GM18867 (cell line): ENCODE results near the gene SCFD2.

ENCODE experiments used
- ATAC-seq: cut with Tn5 transposase; IDR thresholded peaks from one replicate; pipeline ENCODE4 v1.9.1; 2021; ENCODE audit warnings: mild to moderate bottlenecking, moderate library complexity; ENCODE audit not compliant: unreplicated experiment

The SCFD2 gene

GRCh38 chr4:52966781-52967180, 399.1 kb downstream of the SCFD2 start:
- no peak for ATAC-seq

- no peak for ATAC-seq
These were observed 399.7 kb downstream of the SCFD2 start for GRCh38 chr4:52966172-52966571.

- ATAC-seq = no peak
These were observed 401.2 kb downstream of the SCFD2 start for GRCh38 chr4:52964561-52965101.

- no peak for ATAC-seq
These were observed 401.9 kb downstream of the SCFD2 start for GRCh38 chr4:52964011-52964410.

- no peak for ATAC-seq
These were observed 403.1 kb downstream of the SCFD2 start for GRCh38 chr4:52962721-52963120.

- ATAC-seq = no peak
These were observed 404.0 kb downstream of the SCFD2 start for GRCh38 chr4:52961666-52962412.

GRCh38 chr4:52959541-52959940, 406.3 kb downstream of the SCFD2 start:
- ATAC-seq = no peak

- no peak for ATAC-seq
These were observed 407.8 kb downstream of the SCFD2 start for GRCh38 chr4:52957835-52958631.

- ATAC-seq = no peak
These were observed 408.6 kb downstream of the SCFD2 start for GRCh38 chr4:52957220-52957686.

- ATAC-seq = no peak
These were observed 409.2 kb downstream of the SCFD2 start for GRCh38 chr4:52956691-52957090.

- ATAC-seq = no peak
These were observed 411.2 kb downstream of the SCFD2 start for GRCh38 chr4:52954560-52955170.

GRCh38 chr4:52952540-52952939, 413.3 kb downstream of the SCFD2 start:
- ATAC-seq = no peak

- no peak for ATAC-seq
These were observed 414.8 kb downstream of the SCFD2 start for GRCh38 chr4:52951016-52951415.

- ATAC-seq = no peak
These were observed 415.6 kb downstream of the SCFD2 start for GRCh38 chr4:52950226-52950625.

- ATAC-seq = no peak
These were observed 416.5 kb downstream of the SCFD2 start for GRCh38 chr4:52949336-52949735.

- no peak for ATAC-seq
These were observed 417.8 kb downstream of the SCFD2 start for GRCh38 chr4:52948057-52948423.

- no peak for ATAC-seq
These were observed 418.3 kb downstream of the SCFD2 start for GRCh38 chr4:52947401-52948056.

GRCh38 chr4:52946855-52947254, 419.0 kb downstream of the SCFD2 start:
- no peak for ATAC-seq

GRCh38 chr4:52945982-52946381, 419.9 kb downstream of the SCFD2 start:
- no peak for ATAC-seq

GRCh38 chr4:52945326-52945898, 420.4 kb downstream of the SCFD2 start:
- no peak for ATAC-seq

- no peak for ATAC-seq
These were observed 422.2 kb downstream of the SCFD2 start for GRCh38 chr4:52943677-52944076.
